ENCODE results near the gene LHX6.

The LHX6 gene

DNA sequence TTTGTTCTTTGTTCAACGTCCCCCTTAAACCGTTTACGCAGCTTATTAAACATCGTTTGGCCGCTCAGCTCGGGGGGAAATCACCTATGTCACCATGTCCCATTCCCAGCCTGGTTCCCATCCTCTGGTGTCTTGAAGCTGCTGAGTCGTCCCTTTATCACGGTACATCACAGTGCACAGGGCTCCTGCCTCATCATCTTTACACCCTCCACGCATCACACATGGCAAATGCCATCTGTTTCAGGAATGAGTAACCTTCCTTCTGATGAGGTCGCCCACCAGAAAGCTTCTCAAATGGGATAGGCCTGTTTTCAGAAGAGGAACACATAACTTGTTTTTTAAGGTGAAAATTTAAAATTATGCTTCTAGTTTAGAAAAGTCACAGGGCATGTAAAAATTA is 7.9 kb upstream of the LHX6 start:
- Histone ChIP-seq H2AFZ (ENCODE audit: low read depth, low read length) (no peak overlapping the region), H3K4me3 (ENCODE audit: low read length) (no peak overlapping the region), H3K9me3 (ENCODE audit: insufficient read depth, low read length) (no peaks in the 10 kb centered on the region), H4K20me1 (ENCODE audit: insufficient read depth, low read length) (no peaks in the 10 kb centered on the region), H3K27ac (ENCODE audit: low read length) (no peak overlapping the region), H3K79me2 (ENCODE audit: low read length) (no peaks in the 10 kb centered on the region), H3K4me1 (ENCODE audit: low read length) (no peaks in the 10 kb centered on the region), H3K36me3 (replicated peaks; ENCODE audit: low read depth, low read length) (peaks cover 20% of the 10 kb centered on the region), H3K4me2 (ENCODE audit: low read length) (no peak overlapping the region), H3K9ac (ENCODE audit: low read length) (no peak overlapping the region), H3K27me3 (ENCODE audit: low read depth, low read length) (no peaks in the 10 kb centered on the region; the same call in 1 of the 2 replicates)
- TF ChIP-seq, protein P1, sequence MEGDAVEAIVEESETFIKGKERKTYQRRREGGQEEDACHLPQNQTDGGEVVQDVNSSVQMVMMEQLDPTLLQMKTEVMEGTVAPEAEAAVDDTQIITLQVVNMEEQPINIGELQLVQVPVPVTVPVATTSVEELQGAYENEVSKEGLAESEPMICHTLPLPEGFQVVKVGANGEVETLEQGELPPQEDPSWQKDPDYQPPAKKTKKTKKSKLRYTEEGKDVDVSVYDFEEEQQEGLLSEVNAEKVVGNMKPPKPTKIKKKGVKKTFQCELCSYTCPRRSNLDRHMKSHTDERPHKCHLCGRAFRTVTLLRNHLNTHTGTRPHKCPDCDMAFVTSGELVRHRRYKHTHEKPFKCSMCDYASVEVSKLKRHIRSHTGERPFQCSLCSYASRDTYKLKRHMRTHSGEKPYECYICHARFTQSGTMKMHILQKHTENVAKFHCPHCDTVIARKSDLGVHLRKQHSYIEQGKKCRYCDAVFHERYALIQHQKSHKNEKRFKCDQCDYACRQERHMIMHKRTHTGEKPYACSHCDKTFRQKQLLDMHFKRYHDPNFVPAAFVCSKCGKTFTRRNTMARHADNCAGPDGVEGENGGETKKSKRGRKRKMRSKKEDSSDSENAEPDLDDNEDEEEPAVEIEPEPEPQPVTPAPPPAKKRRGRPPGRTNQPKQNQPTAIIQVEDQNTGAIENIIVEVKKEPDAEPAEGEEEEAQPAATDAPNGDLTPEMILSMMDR (IDR thresholded peaks at IDR 0.05; ENCODE audit: low read depth, low read length): no peak
- no peak for TF ChIP-seq EZH2phosphoT487 (IDR thresholded peaks at IDR 0.05; ENCODE audit: low read depth)

DNA sequence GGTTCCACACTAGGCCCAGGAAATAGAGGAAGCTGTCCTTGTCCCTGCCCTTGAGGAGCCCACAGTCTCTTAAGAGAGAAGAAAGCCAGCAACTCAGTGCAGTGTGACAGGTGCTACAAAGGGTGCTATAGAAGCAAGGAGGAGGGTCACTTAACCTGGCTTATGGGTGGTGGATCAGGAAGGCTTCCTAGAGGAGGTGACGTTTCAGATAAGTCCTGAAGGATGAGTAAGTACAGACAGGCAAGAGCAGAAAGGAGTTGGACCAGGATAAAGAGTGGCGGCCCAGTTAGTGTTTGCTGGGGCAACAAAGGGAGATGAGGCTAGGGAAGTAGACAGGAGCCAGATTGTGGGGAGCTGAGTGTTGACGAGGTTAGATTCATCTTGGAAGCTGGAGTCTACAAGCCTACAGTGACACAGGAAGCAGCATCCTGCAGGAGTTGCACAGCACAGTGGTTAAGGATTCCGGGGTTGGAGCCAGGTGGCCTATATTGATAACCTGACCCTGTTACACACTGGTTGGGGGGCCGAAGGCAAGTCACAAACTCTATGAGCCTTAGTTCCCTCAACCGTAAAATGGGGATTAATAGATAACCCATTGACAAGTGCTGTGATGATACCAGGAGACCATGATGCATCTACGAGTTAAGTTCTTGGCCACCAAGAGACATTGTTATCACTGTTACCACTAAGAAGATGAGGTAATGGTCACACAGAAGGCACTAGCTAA is 5.4 kb upstream of the LHX6 start:
- Histone ChIP-seq H3K27me3 (ENCODE audit: low read depth, low read length) (peaks cover 23% of the 10 kb centered on the region), H3K79me2 (ENCODE audit: low read length) (no peaks in the 10 kb centered on the region), H3K9ac (ENCODE audit: low read length) (no peak overlapping the region), H2AFZ (ENCODE audit: low read depth, low read length) (no peak overlapping the region), H3K27ac (ENCODE audit: low read length) (no peak overlapping the region), H3K36me3 (replicated peaks; ENCODE audit: low read depth, low read length) (no peaks in the 10 kb centered on the region), H3K4me1 (ENCODE audit: low read length) (no peaks in the 10 kb centered on the region), H3K4me3 (ENCODE audit: low read length) (no peak overlapping the region), H4K20me1 (ENCODE audit: insufficient read depth, low read length) (no peaks in the 10 kb centered on the region), H3K9me3 (ENCODE audit: insufficient read depth, low read length) (no peaks in the 10 kb centered on the region), H3K4me2 (ENCODE audit: low read length) (no peak overlapping the region)
- no peak for TF ChIP-seq EZH2phosphoT487 (IDR thresholded peaks at IDR 0.05; ENCODE audit: low read depth)
- TF ChIP-seq, protein P1 (IDR thresholded peaks at IDR 0.05; ENCODE audit: low read depth, low read length): no peak

DNA sequence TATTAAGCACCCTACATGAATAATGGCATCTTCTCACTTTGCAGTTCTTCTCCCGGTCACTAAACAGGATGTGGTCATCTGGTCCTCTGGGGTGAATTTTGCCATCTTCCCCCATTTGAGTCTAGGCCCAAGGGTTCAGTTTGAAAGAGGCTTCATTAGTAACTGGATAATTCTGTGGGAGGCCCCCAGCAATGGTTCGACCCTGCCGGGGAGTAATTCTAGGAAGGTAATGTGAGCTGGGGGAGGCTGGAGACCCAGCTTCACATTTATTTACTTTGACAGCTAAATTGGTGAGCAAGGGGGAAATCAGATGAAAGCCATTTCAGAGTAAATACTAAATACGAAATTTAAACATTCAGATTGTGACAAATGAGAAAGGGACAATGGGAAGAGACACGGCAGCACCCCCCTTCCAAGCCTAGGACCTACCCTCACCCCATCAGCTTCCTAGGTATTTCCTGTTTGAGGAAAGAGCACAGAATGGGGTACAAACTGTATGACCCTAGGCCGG is 4.1 kb upstream of the LHX6 start:
- no peak overlapping the region for H3K9ac ChIP-seq (ENCODE audit: low read length)
- H3K4me1 ChIP-seq (ENCODE audit: low read length): no peaks in the 10 kb centered on the region
- no peaks in the 10 kb centered on the region for H3K79me2 ChIP-seq (ENCODE audit: low read length)
- H3K36me3 ChIP-seq (replicated peaks; ENCODE audit: low read depth, low read length): no peaks in the 10 kb centered on the region
- no peaks in the 10 kb centered on the region for H3K9me3 ChIP-seq (ENCODE audit: insufficient read depth, low read length)
- no peak for TF ChIP-seq EZH2phosphoT487 (IDR thresholded peaks at IDR 0.05; ENCODE audit: low read depth)
- TF ChIP-seq, protein P1 (IDR thresholded peaks at IDR 0.05; ENCODE audit: low read depth, low read length): no peak
- no peak overlapping the region for H2AFZ ChIP-seq (ENCODE audit: low read depth, low read length)
- no peak overlapping the region for H3K4me3 ChIP-seq (ENCODE audit: low read length)
- H3K27me3 ChIP-seq (ENCODE audit: low read depth, low read length): peaks cover 27% of the 10 kb centered on the region
- H3K4me2 ChIP-seq (ENCODE audit: low read length): no peak overlapping the region
- H4K20me1 ChIP-seq (ENCODE audit: insufficient read depth, low read length): no peaks in the 10 kb centered on the region
- no peak overlapping the region for H3K27ac ChIP-seq (ENCODE audit: low read length)

DNA sequence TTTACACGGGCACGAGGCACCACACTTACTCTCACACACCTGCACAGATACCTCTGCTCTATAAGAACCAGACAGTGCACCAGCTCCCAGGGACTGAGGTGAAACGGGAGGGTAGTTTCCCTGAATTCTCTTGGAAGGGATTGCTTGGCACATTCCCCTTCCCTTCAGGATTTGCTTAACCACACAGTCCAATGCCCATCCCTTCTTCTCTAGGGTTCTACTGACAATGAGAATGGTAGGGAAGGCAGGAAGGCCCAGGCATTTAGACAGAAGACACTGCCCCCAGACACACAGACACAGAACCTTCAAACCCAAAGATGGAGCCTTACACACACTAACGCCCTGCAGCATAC is 704 bp upstream of the LHX6 start:
- Histone ChIP-seq H2AFZ (ENCODE audit: low read depth, low read length) (no peak overlapping the region), H3K36me3 (replicated peaks; ENCODE audit: low read depth, low read length) (no peaks in the 10 kb centered on the region), H3K27me3 (ENCODE audit: low read depth, low read length) (peaks cover 27% of the 10 kb centered on the region), H3K4me3 (ENCODE audit: low read length) (no peak overlapping the region), H3K9ac (ENCODE audit: low read length) (no peak overlapping the region), H4K20me1 (ENCODE audit: insufficient read depth, low read length) (no peaks in the 10 kb centered on the region), H3K27ac (ENCODE audit: low read length) (no peak overlapping the region), H3K4me2 (ENCODE audit: low read length) (no peak overlapping the region; the same call in 1 of the 2 replicates), H3K4me1 (ENCODE audit: low read length) (no peaks in the 10 kb centered on the region), H3K79me2 (ENCODE audit: low read length) (no peaks in the 10 kb centered on the region), H3K9me3 (ENCODE audit: insufficient read depth, low read length) (no peaks in the 10 kb centered on the region)
- TF ChIP-seq, protein P1 (IDR thresholded peaks at IDR 0.05; ENCODE audit: low read depth, low read length): no peak
- TF ChIP-seq EZH2phosphoT487 (IDR thresholded peaks at IDR 0.05; ENCODE audit: low read depth): no peak

All from OCI-LY3 (cell line).